Adipocyte (in vitro differentiated cells): ENCODE results near the gene ZC3H13.
"Not testable (repeated sequence)": the region's sequence is repeated elsewhere in the genome, so short reads cannot be mapped to it uniquely, and the experiment has no call there.

Experiments
- DNase-seq: peaks from one replicate; pipeline ENCODE4 v3.0.0-alpha.2; 2015; ENCODE audit warnings: low read depth
- H3K27me3 ChIP-seq: replicated peaks from 2 replicates; pipeline ENCODE4 v1.7.0; 2013; ENCODE audit warnings: mild to moderate bottlenecking, low read length, moderate library complexity; ENCODE audit not compliant: control insufficient read depth, insufficient read depth
- H3K36me3 ChIP-seq: 2 replicates; pipeline ENCODE4 v1.7.0; 2013; ENCODE audit warnings: low read length, mild to moderate bottlenecking, moderate library complexity; ENCODE audit not compliant: control insufficient read depth, insufficient read depth, severe bottlenecking
- H3K4me1 ChIP-seq: 2 replicates; pipeline ENCODE4 v1.7.0; 2013; ENCODE audit warnings: mild to moderate bottlenecking, low read length, moderate library complexity; ENCODE audit not compliant: control insufficient read depth, insufficient read depth
- H3K4me3 ChIP-seq: 2 replicates; pipeline ENCODE4 v1.7.0; 2013; ENCODE audit warnings: mild to moderate bottlenecking, low read length, moderate library complexity
- H3K9ac ChIP-seq: 2 replicates; pipeline ENCODE4 v1.7.0; 2013; ENCODE audit warnings: mild to moderate bottlenecking, low read length, moderate library complexity
- H3K9me3 ChIP-seq: 2 replicates; pipeline ENCODE4 v1.7.0; 2013; ENCODE audit warnings: mild to moderate bottlenecking, low read length, moderate library complexity; ENCODE audit not compliant: control insufficient read depth

The ZC3H13 gene

GRCh38 chr13:46006688-46007452 is 45.7 kb downstream of the ZC3H13 start:
- DNase-seq: no peak
- no peaks in the 10 kb centered on the region for H3K9me3 ChIP-seq
- no peak overlapping the region for H3K4me3 ChIP-seq
- H3K9ac ChIP-seq: no peak overlapping the region
- H3K36me3 ChIP-seq: peaks cover 62% of the 10 kb centered on the region
- H3K4me1 ChIP-seq: peaks cover 2% of the 10 kb centered on the region
- no peaks in the 10 kb centered on the region for H3K27me3 ChIP-seq

GRCh38 chr13:46004491-46004890 is 48.1 kb downstream of the ZC3H13 start:
- Histone ChIP-seq H3K9ac (no peak overlapping the region), H3K4me1 (peaks cover 2% of the 10 kb centered on the region), H3K9me3 (no peaks in the 10 kb centered on the region), H3K27me3 (no peaks in the 10 kb centered on the region), H3K36me3 (peaks cover 68% of the 10 kb centered on the region), H3K4me3 (no peak overlapping the region)
- no peak for DNase-seq

- Histone ChIP-seq H3K4me3 (no peak overlapping the region), H3K9me3 (no peaks in the 10 kb centered on the region), H3K9ac (no peak overlapping the region), H3K4me1 (peaks cover 29% of the 10 kb centered on the region), H3K36me3 (peaks cover 37% of the 10 kb centered on the region), H3K27me3 (no peaks in the 10 kb centered on the region)
- DNase-seq: no peak
Measured at GRCh38 chr13:45996631-45997030, 55.9 kb downstream of the ZC3H13 start.

- Histone ChIP-seq H3K9me3 (no peaks in the 10 kb centered on the region), H3K27me3 (no peaks in the 10 kb centered on the region), H3K36me3 (peaks cover 24% of the 10 kb centered on the region), H3K4me3 (no peak overlapping the region), H3K9ac (no peak overlapping the region), H3K4me1 (peaks cover 29% of the 10 kb centered on the region)
- DNase-seq: no peak
Measured at GRCh38 chr13:45995245-45995644, 57.3 kb downstream of the ZC3H13 start.

GRCh38 chr13:45994752-45995151 is 57.8 kb downstream of the ZC3H13 start:
- peaks cover 19% of the 10 kb centered on the region for H3K36me3 ChIP-seq
- no peak overlapping the region for H3K9ac ChIP-seq
- H3K4me1 ChIP-seq: peaks cover 34% of the 10 kb centered on the region
- H3K9me3 ChIP-seq: no peaks in the 10 kb centered on the region
- H3K27me3 ChIP-seq: no peaks in the 10 kb centered on the region
- DNase-seq: no peak
- no peak overlapping the region for H3K4me3 ChIP-seq

GRCh38 chr13:45989607-45990006 is 62.9 kb downstream of the ZC3H13 start:
- H3K9me3 ChIP-seq: no peaks in the 10 kb centered on the region
- peaks cover 30% of the 10 kb centered on the region for H3K4me1 ChIP-seq
- H3K4me3 ChIP-seq: no peak overlapping the region
- peak; percentile 83 for DNase-seq
- H3K9ac ChIP-seq: no peak overlapping the region
- peaks cover 44% of the 10 kb centered on the region for H3K36me3 ChIP-seq
- H3K27me3 ChIP-seq: no peaks in the 10 kb centered on the region

GRCh38 chr13:45981127-45981526 is 71.4 kb downstream of the ZC3H13 start:
- not testable (repeated sequence) for H3K27me3 ChIP-seq, H3K9me3 ChIP-seq, H3K4me3 ChIP-seq, H3K9ac ChIP-seq, H3K4me1 ChIP-seq, DNase-seq
- H3K36me3 ChIP-seq: peaks cover 48% of the 10 kb centered on the region

GRCh38 chr13:45975337-45975736 is 77.2 kb downstream of the ZC3H13 start:
- peaks cover 75% of the 10 kb centered on the region for H3K36me3 ChIP-seq
- H3K9ac ChIP-seq: no peak overlapping the region
- no peaks in the 10 kb centered on the region for H3K27me3 ChIP-seq
- no peak overlapping the region for H3K4me3 ChIP-seq
- no peaks in the 10 kb centered on the region for H3K4me1 ChIP-seq
- H3K9me3 ChIP-seq: no peaks in the 10 kb centered on the region
- DNase-seq: no peak

- Histone ChIP-seq H3K4me1 (no peaks in the 10 kb centered on the region), H3K9me3 (no peaks in the 10 kb centered on the region), H3K9ac (no peak overlapping the region), H3K36me3 (peaks cover 80% of the 10 kb centered on the region), H3K27me3 (no peaks in the 10 kb centered on the region), H3K4me3 (no peak overlapping the region)
- no peak for DNase-seq
Measured at GRCh38 chr13:45974500-45974899, 78.0 kb downstream of the ZC3H13 start.

GRCh38 chr13:45967589-45967988 is 85.0 kb downstream of the ZC3H13 start:
- Histone ChIP-seq H3K36me3 (peaks cover 79% of the 10 kb centered on the region), H3K27me3 (no peaks in the 10 kb centered on the region), H3K9ac (no peak overlapping the region), H3K4me3 (no peak overlapping the region), H3K9me3 (no peaks in the 10 kb centered on the region), H3K4me1 (no peaks in the 10 kb centered on the region)
- DNase-seq: no peak

- Histone ChIP-seq H3K9me3 (no peaks in the 10 kb centered on the region), H3K9ac (no peak overlapping the region), H3K36me3 (peaks cover 74% of the 10 kb centered on the region), H3K4me3 (no peak overlapping the region), H3K27me3 (no peaks in the 10 kb centered on the region), H3K4me1 (no peaks in the 10 kb centered on the region)
- DNase-seq: no peak
Measured at GRCh38 chr13:45966715-45967114, 85.8 kb downstream of the ZC3H13 start.

GRCh38 chr13:45961468-45961867 is 91.1 kb downstream of the ZC3H13 start:
- DNase-seq: no peak
- Histone ChIP-seq H3K36me3 (peaks cover 58% of the 10 kb centered on the region), H3K4me3 (no peak overlapping the region), H3K9ac (no peak overlapping the region), H3K9me3 (no peaks in the 10 kb centered on the region), H3K4me1 (no peaks in the 10 kb centered on the region), H3K27me3 (no peaks in the 10 kb centered on the region)
